ENCODE data around the gene MYRIP. TPM values are rescaled to one million over a fixed set of nuclear protein-coding genes. Genes with fewer than 3 reads are reported as not detected.

MYRIP gene
- total RNA-seq, 2 donors from 2014 or later: 4.8 to 9.3 TPM

DNA sequence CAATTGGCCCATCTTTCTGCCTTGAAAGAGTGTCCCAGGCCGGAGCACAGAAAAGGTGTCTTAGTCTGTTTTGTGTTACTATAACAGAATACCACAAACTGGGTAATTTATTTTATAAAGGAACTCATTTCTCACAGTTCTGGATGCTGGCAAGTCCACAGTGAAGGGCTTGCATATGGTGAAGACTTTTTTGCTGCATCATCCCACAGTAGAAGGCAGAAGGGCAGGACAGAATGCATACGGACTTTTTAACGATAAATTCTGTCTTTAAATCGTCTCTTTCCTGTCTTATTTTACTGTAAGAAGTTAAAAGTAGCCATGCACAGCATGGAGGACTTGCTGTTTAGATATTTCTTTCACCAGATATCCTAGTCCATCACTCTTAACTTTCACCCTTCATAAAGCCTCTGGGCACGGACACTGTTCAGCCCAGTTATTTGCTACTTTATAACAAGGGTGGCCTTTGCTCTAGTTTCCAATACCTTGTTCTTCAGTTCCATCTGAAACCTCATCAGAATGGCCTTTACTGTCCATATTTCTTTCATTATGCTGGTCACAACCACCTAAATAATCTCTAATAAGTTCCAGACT, 489.8 kb downstream of the MYRIP start:
- TF ChIP-seq POLR2A (IDR thresholded peaks at IDR 0.05): no peak
- TF ChIP-seq, protein P1, sequence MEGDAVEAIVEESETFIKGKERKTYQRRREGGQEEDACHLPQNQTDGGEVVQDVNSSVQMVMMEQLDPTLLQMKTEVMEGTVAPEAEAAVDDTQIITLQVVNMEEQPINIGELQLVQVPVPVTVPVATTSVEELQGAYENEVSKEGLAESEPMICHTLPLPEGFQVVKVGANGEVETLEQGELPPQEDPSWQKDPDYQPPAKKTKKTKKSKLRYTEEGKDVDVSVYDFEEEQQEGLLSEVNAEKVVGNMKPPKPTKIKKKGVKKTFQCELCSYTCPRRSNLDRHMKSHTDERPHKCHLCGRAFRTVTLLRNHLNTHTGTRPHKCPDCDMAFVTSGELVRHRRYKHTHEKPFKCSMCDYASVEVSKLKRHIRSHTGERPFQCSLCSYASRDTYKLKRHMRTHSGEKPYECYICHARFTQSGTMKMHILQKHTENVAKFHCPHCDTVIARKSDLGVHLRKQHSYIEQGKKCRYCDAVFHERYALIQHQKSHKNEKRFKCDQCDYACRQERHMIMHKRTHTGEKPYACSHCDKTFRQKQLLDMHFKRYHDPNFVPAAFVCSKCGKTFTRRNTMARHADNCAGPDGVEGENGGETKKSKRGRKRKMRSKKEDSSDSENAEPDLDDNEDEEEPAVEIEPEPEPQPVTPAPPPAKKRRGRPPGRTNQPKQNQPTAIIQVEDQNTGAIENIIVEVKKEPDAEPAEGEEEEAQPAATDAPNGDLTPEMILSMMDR (IDR thresholded peaks at IDR 0.05): no peak
- no peak for TF ChIP-seq POLR2AphosphoS5 (IDR thresholded peaks at IDR 0.05)
- no peaks in the 10 kb centered on the region for H3K36me3 ChIP-seq
- no peak overlapping the region for H3K27ac ChIP-seq
- H3K4me1 ChIP-seq (replicated peaks): no peaks in the 10 kb centered on the region
- H3K9me3 ChIP-seq: no peaks in the 10 kb centered on the region
- WGBS: 85% methylated on average over 5 of the region's 5 CpGs
- H3K27me3 ChIP-seq (replicated peaks; ENCODE audit: insufficient read depth): no peaks in the 10 kb centered on the region
- intact Hi-C loops (cut with DNase I): no loop called here
- no peak overlapping the region for H3K4me3 ChIP-seq
- DNase-seq (ENCODE audit: low spot score): no peak

- Histone ChIP-seq H3K9me3 (no peaks in the 10 kb centered on the region), H3K27ac (no peak overlapping the region), H3K36me3 (no peaks in the 10 kb centered on the region), H3K4me3 (no peak overlapping the region), H3K4me1 (replicated peaks) (no peaks in the 10 kb centered on the region), H3K27me3 (replicated peaks; ENCODE audit: insufficient read depth) (no peaks in the 10 kb centered on the region)
- intact Hi-C loops (cut with DNase I): no loop called here
- 81% methylated on average over 3 of the region's 3 CpGs for WGBS
- TF ChIP-seq, protein P1 (IDR thresholded peaks at IDR 0.05): no peak
- TF ChIP-seq POLR2AphosphoS5 (IDR thresholded peaks at IDR 0.05): no peak
- TF ChIP-seq POLR2A (IDR thresholded peaks at IDR 0.05): no peak
- DNase-seq (ENCODE audit: low spot score): no peak
Observed at GRCh38 chr3:40299721-40300335, 490.4 kb downstream of the MYRIP start.

DNA sequence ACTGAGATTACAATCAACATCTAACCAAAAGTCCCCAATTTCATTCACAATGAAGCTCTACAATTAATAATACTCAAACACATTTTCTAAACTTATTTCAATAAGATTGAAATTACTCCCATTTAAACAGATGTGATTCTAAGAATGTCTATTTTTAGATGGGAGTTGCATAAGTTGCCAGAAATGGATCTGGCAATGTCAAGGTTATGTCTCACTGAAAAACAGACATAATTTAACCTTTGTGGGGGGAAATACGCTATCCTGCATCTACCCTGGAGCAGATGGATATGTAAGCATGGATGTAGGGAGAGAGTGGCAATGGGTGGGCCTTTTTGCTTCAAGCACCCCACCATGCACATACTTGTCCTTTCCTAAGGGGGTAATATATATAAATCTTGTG, 493.4 kb downstream of the MYRIP start:
- no peaks in the 10 kb centered on the region for H3K4me1 ChIP-seq (replicated peaks)
- no peaks in the 10 kb centered on the region for H3K27me3 ChIP-seq (replicated peaks; ENCODE audit: insufficient read depth)
- no peak overlapping the region for H3K4me3 ChIP-seq
- WGBS: 100% methylated on average over 1 of the region's 1 CpG
- intact Hi-C loops (cut with DNase I): no loop called here
- DNase-seq (ENCODE audit: low spot score): no peak
- no peaks in the 10 kb centered on the region for H3K36me3 ChIP-seq
- TF ChIP-seq POLR2AphosphoS5 (IDR thresholded peaks at IDR 0.05) (no peak), POLR2A (IDR thresholded peaks at IDR 0.05) (no peak)
- TF ChIP-seq, protein P1 (IDR thresholded peaks at IDR 0.05): no peak
- H3K9me3 ChIP-seq: no peaks in the 10 kb centered on the region
- no peak overlapping the region for H3K27ac ChIP-seq

GRCh38 chr3:40304352-40304751, 494.9 kb downstream of the MYRIP start:
- 87% methylated on average over 2 of the region's 2 CpGs for WGBS
- Histone ChIP-seq H3K36me3 (no peaks in the 10 kb centered on the region), H3K27ac (no peak overlapping the region), H3K4me3 (no peak overlapping the region), H3K4me1 (replicated peaks) (no peaks in the 10 kb centered on the region), H3K27me3 (replicated peaks; ENCODE audit: insufficient read depth) (no peaks in the 10 kb centered on the region), H3K9me3 (no peaks in the 10 kb centered on the region)
- intact Hi-C loops (cut with DNase I): no loop called here
- TF ChIP-seq, protein P1 (IDR thresholded peaks at IDR 0.05): no peak
- no peak for TF ChIP-seq POLR2AphosphoS5 (IDR thresholded peaks at IDR 0.05)
- no peak for TF ChIP-seq POLR2A (IDR thresholded peaks at IDR 0.05)
- DNase-seq (ENCODE audit: low spot score): no peak

DNA sequence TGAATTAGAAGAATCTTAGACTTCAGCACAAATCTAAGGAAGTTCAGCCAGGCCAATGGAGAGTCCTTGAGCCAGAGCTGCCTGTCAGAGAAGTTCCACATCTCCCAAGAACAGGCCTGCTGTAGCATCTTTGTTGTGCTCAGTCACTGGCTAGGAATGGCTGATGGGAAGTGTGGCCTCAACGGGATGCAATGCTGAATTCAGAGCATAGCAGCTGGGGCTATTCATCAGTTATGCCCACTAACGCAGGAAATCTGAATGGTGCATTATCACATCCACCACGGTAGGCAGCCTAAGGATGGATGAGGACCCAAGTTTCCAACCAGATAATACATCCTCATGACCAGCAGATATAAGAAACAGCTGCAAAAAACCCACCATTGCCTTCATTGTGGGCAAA, 496.9 kb downstream of the MYRIP start:
- Histone ChIP-seq H3K36me3 (no peaks in the 10 kb centered on the region), H3K4me1 (replicated peaks) (peaks cover 3% of the 10 kb centered on the region), H3K4me3 (no peak overlapping the region), H3K27me3 (replicated peaks; ENCODE audit: insufficient read depth) (no peaks in the 10 kb centered on the region), H3K27ac (no peak overlapping the region), H3K9me3 (no peaks in the 10 kb centered on the region)
- no peak for DNase-seq (ENCODE audit: low spot score)
- TF ChIP-seq POLR2A (IDR thresholded peaks at IDR 0.05) (no peak), POLR2AphosphoS5 (IDR thresholded peaks at IDR 0.05) (no peak)
- TF ChIP-seq, protein P1 (IDR thresholded peaks at IDR 0.05): no peak
- 97% methylated on average over 3 of the region's 3 CpGs for WGBS
- intact Hi-C loops (cut with DNase I): loop anchor here (5.0 kb wide), 1 partner anchor 899 kb away; the partner anchor contains the start of gene RPSA
